H1 (cell line): ENCODE measurements around the gene CALML4. TPM values are rescaled to one million over a fixed set of nuclear protein-coding genes. Genes with fewer than 3 reads are reported as not detected.
"Not testable (repeated sequence)": the region's sequence is repeated elsewhere in the genome, so short reads cannot be mapped to it uniquely, and the experiment has no call there.

ENCODE experiments used
- CTCF ChIA-PET: fragments of 300-600 bp; sonication (Branson Sonifier 250); formaldehyde crosslinking; loops from one replicate; lab custom pipeline; 2021; ENCODE audit not compliant: partially characterized antibody; lab: Charles Lee
- POLR2A ChIA-PET: fragments of 300-600 bp; sonication (Branson Sonifier 250); formaldehyde crosslinking; loops from one replicate; lab custom pipeline; 2021; ENCODE audit warnings: inconsistent platforms; ENCODE audit not compliant: partially characterized antibody; lab: Charles Lee
- DNase-seq, 2 experiments: peaks; one replicate each; pipeline versions ENCODE4 v3.0.0 to v3.0.0-alpha.2; 2010 to 2022; ENCODE audit warnings: low spot score in 2 of 2, low read depth in 1 of 2, mixed read lengths in 1 of 2
- FAIRE-seq: peaks from 2 replicates; lab custom pipeline; 2011; peaks lifted over from hg19 to GRCh38; lab: Jason Lieb, UNC
- H2AFZ ChIP-seq: 2 replicates; pipeline ENCODE4 v1.8.1; 2012; ENCODE audit warnings: low read length, inconsistent platforms
- H2AK5ac ChIP-seq: 2 replicates; pipeline ENCODE4 v1.6.1; 2013; ENCODE audit warnings: low read depth, low read length
- H2BK120ac ChIP-seq: replicated peaks from 2 replicates; pipeline ENCODE3; 2013; ENCODE audit warnings: low read depth, low read length, inconsistent platforms
- H2BK12ac ChIP-seq: 2 replicates; pipeline ENCODE4 v1.6.1; 2013; ENCODE audit warnings: low read depth, low read length
- H2BK15ac ChIP-seq: 2 replicates; pipeline ENCODE4 v1.6.1; 2013; ENCODE audit warnings: low read length
- H2BK20ac ChIP-seq: 2 replicates; pipeline ENCODE4 v1.6.1; 2013; ENCODE audit warnings: low read length
- H2BK5ac ChIP-seq: 2 replicates; pipeline ENCODE4 v1.6.1; 2013; ENCODE audit warnings: low read depth, low read length
- H3K14ac ChIP-seq: 2 replicates; pipeline ENCODE4 v1.6.1; 2013; ENCODE audit warnings: inconsistent platforms; ENCODE audit not compliant: insufficient read length
- H3K18ac ChIP-seq: 2 replicates; pipeline ENCODE4 v1.6.1; 2013; ENCODE audit warnings: low read length; ENCODE audit errors: extremely low read depth
- H3K23ac ChIP-seq: 2 replicates; pipeline ENCODE4 v1.6.1; 2013; ENCODE audit warnings: inconsistent platforms; ENCODE audit not compliant: insufficient read length
- H3K23me2 ChIP-seq: 2 replicates; pipeline ENCODE4 v1.6.1; 2013; ENCODE audit warnings: low read depth, low read length
- H3K27ac ChIP-seq: 2 replicates; pipeline ENCODE4 v1.6.1; 2011; ENCODE audit warnings: low read depth, low read length, inconsistent platforms
- H3K27me3 ChIP-seq, 4 experiments: replicated peaks in 1 of 4; 1 replicate in 1 of 4; 2 replicates in 3 of 4; pipeline versions ENCODE4 v1.6.1 to v1.8.1; 2011 to 2013; ENCODE audit warnings: low read length in 3 of 4, mild to moderate bottlenecking in 3 of 4, inconsistent platforms in 2 of 4, mixed read lengths in 2 of 4, moderate library complexity in 1 of 4; ENCODE audit not compliant: control insufficient read depth in 3 of 4, insufficient read depth in 3 of 4; ENCODE audit errors: extremely low read depth in 1 of 4
- H3K36me3 ChIP-seq, 4 experiments: 2 replicates each; pipeline versions ENCODE4 v1.6.1 to v1.8.1; 2011 to 2013; ENCODE audit warnings: mild to moderate bottlenecking in 4 of 4, low read length in 3 of 4, moderate library complexity in 2 of 4, control low read depth in 1 of 4, inconsistent platforms in 1 of 4; ENCODE audit not compliant: insufficient read depth in 4 of 4, control insufficient read depth in 2 of 4
- H3K4ac ChIP-seq: replicated peaks from 2 replicates; pipeline ENCODE3; 2013; ENCODE audit warnings: low read length, low read depth, mixed read lengths, inconsistent platforms; ENCODE audit not compliant: insufficient read length
- H3K4me1 ChIP-seq, 4 experiments: replicated peaks in 1 of 4; 1 replicate in 1 of 4; 2 replicates in 3 of 4; pipeline versions ENCODE4 v1.6.1 to v1.8.1; 2011 to 2013; ENCODE audit warnings: low read length in 3 of 4, inconsistent platforms in 2 of 4, mixed read lengths in 1 of 4; ENCODE audit not compliant: insufficient read depth in 4 of 4, control insufficient read depth in 3 of 4
- H3K4me2 ChIP-seq, 2 experiments: 2 replicates each; pipeline versions ENCODE4 v1.6.1 to v1.8.1; 2011 to 2013; ENCODE audit warnings: low read depth in 2 of 2, low read length in 2 of 2, control low read depth in 1 of 2, inconsistent platforms in 1 of 2, mild to moderate bottlenecking in 1 of 2; ENCODE audit not compliant: insufficient read depth in 1 of 2
- H3K4me3 ChIP-seq, 4 experiments: fragments of 200-600, 300-600 bp in 1 of 4; sonication (generic), shearing (Covaris generic), sonication (Bioruptor Twin) in 1 of 4; 2 replicates each; pipeline versions ENCODE4 v1.5.1 to v1.8.1; 2011 to 2016; ENCODE audit warnings: low read length in 4 of 4, low read depth in 3 of 4, control low read depth in 2 of 4, inconsistent platforms in 2 of 4, mild to moderate bottlenecking in 2 of 4, mixed read lengths in 1 of 4, moderate library complexity in 1 of 4; ENCODE audit not compliant: insufficient read depth in 2 of 4; ENCODE audit errors: extremely low read depth in 1 of 4
- H3K56ac ChIP-seq: replicated peaks from 2 replicates; pipeline ENCODE3; 2013; ENCODE audit warnings: low read depth, mild to moderate bottlenecking, mixed read lengths, low read length, inconsistent platforms; ENCODE audit not compliant: insufficient read length
- H3K79me1 ChIP-seq: 2 replicates; pipeline ENCODE4 v1.6.1; 2013; ENCODE audit warnings: low read depth, low read length, control low read depth
- H3K79me2 ChIP-seq, 2 experiments: 2 replicates each; pipeline versions ENCODE4 v1.6.1 to v1.8.1; 2012 to 2013; ENCODE audit warnings: low read length in 2 of 2, mild to moderate bottlenecking in 2 of 2, inconsistent platforms in 1 of 2; ENCODE audit not compliant: insufficient read depth in 2 of 2, control insufficient read depth in 1 of 2
- H3K9ac ChIP-seq, 4 experiments: replicated peaks in 1 of 4; 1 replicate in 1 of 4; 2 replicates in 3 of 4; pipeline versions ENCODE4 v1.6.1 to v1.8.1; 2011 to 2013; ENCODE audit warnings: low read depth in 3 of 4, low read length in 3 of 4, control low read depth in 2 of 4, mild to moderate bottlenecking in 2 of 4, moderate library complexity in 2 of 4, inconsistent platforms in 1 of 4; ENCODE audit errors: extremely low read depth in 1 of 4
- H3K9me3 ChIP-seq, 2 experiments: 2 replicates each; pipeline versions ENCODE4 v1.6.1 to v1.8.1; 2012 to 2013; ENCODE audit warnings: mild to moderate bottlenecking in 2 of 2, moderate library complexity in 2 of 2, control low read depth in 1 of 2, inconsistent platforms in 1 of 2, low read depth in 1 of 2, low read length in 1 of 2, mixed read lengths in 1 of 2; ENCODE audit not compliant: insufficient read depth in 2 of 2
- H4K20me1 ChIP-seq, 2 experiments: replicated peaks in 1 of 2; 2 replicates each; pipeline versions ENCODE3 to v1.8.1; 2011 to 2013; ENCODE audit warnings: inconsistent platforms in 2 of 2, low read length in 2 of 2, mild to moderate bottlenecking in 1 of 2; ENCODE audit not compliant: insufficient read depth in 2 of 2, control insufficient read depth in 1 of 2
- H4K5ac ChIP-seq: 2 replicates; pipeline ENCODE4 v1.6.1; 2013; ENCODE audit warnings: low read length, low read depth, mixed read lengths, inconsistent platforms; ENCODE audit not compliant: insufficient read length
- H4K8ac ChIP-seq: 2 replicates; pipeline ENCODE4 v1.8.0; 2013; ENCODE audit warnings: mild to moderate bottlenecking, moderate library complexity, low read length, inconsistent platforms; ENCODE audit not compliant: insufficient read depth; ENCODE audit errors: extremely low read depth
- H4K91ac ChIP-seq: replicated peaks from 2 replicates; pipeline ENCODE3; 2013; ENCODE audit warnings: low read length, mixed read lengths, inconsistent platforms; ENCODE audit not compliant: insufficient read length
- WGBS, 2 experiments: shearing (Covaris generic) in 1 of 2; methylation state at CpG; one replicate each; pipeline versions ENCODE4 v1.1.6 to v1.1.7; 2013 to 2015; ENCODE audit warnings: low lambda C conversion rate in 2 of 2, mixed read lengths in 2 of 2, inconsistent platforms in 1 of 2, low coverage in 1 of 2, missing lambda C conversion rate in 1 of 2; ENCODE audit not compliant: insufficient replicate concordance in 2 of 2, insufficient coverage in 1 of 2, insufficient read length in 1 of 2; ENCODE audit errors: extremely low coverage in 1 of 2, missing lambda C conversion rate in 1 of 2; 5-methylcytosine and 5-hydroxymethylcytosine counted together
- polyA plus RNA-seq, 7 experiments: library from polyadenylated mRNA; depleted of rRNA in 3 of 7; stranded (reverse) in 5 of 7; unstranded in 2 of 7; fragments of >200 nt in 5 of 7; fragments of 200-250 nt in 2 of 7; gene quantifications; 1 replicate in 5 of 7; 2 replicates in 1 of 7; 4 replicates in 1 of 7; pipeline versions ENCODE4 v1.2.1 to v1.2.3, GENCODE V29; 2011 to 2013; ENCODE audit warnings: missing spikeins in 2 of 7, mixed read lengths in 2 of 7
- total RNA-seq: library from RNA; stranded (reverse); fragmentation: NEBNext Ultra II Directional; extraction: Animal tissue kit (Norgen Biotek cat#: 25700); gene quantifications from 2 replicates; pipeline ENCODE4 v1.2.1, GENCODE V29; 2021

The CALML4 gene
- total and polyA plus RNA-seq, 2 of the 8 experiments (the other 6 are each of a cell fraction or from before 2014, with no cell fraction given): 3.8 to 12.5 TPM

DNA sequence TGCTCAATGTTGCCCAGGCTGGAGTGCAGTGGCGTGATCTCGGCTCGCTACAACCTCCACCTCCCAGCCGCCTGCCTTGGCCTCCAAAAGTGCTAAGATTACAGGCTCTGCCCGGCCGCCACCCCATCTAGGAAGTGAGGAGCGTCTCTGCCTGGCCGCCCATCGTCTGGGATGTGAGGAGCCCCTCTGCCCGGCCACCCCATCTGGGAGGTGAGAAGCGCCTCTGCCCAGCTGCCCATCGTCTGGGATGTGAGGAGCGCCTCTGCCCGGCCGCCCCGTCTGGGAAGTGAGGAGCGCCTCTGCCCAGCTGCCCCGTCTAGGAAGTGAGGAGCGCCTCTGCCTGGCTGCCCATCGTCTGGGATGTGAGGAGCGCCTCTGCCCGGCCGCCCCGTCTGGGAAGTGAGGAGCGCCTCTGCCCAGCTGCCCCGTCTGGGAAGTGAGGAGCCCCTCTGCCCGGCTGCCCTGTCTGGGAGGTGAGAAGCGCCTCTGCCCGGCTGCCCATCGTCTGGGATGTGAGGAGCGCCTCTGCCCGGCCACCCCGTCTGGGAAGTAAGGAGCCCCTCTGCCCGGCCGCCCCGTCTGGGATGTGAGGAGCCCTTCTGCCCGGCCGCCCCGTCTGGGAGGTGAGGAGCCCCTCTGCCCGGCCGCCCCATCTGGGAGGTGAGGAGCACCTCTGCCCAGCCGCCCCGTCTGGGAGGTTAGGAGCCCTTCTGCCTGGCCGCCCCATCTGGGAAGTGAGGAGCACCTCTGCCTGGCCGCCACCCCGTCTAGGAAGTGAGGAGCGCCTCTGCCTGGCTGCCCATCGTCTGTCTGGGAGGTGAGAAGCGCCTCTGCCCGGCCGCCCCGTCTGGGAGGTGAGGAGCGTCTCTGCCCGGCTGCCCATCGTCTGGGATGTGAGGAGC, 16.6 kb upstream of the CALML4 start:
- CTCF ChIA-PET: interaction anchor here (0.9 to 1.2 kb wide), 2 partner anchors 359 to 673 kb away, joined by 3 read pairs; no protein-coding TSS in a partner anchor
- H3K23me2 ChIP-seq, H3K14ac ChIP-seq, H2AFZ ChIP-seq, H4K8ac ChIP-seq, H2BK120ac ChIP-seq, H2AK5ac ChIP-seq, H4K5ac ChIP-seq, H3K27ac ChIP-seq, H4K91ac ChIP-seq, H3K9ac ChIP-seq, H2BK12ac ChIP-seq, H3K18ac ChIP-seq, H3K56ac ChIP-seq, H3K23ac ChIP-seq, H2BK15ac ChIP-seq, H3K4me2 ChIP-seq, FAIRE-seq, POLR2A ChIA-PET, H2BK5ac ChIP-seq, H2BK20ac ChIP-seq, H3K4ac ChIP-seq, H3K4me3 ChIP-seq, H3K27me3 ChIP-seq, H3K4me1 ChIP-seq: not testable (repeated sequence)
- DNase-seq: peak in 1 of 2 experiments; percentile 30
- H3K9me3 ChIP-seq: peaks cover 0 to 15% of the 10 kb centered on the region in 2 experiments; a peak in 2 of 4 replicates
- peaks cover 22 to 76% of the 10 kb centered on the region in 2 experiments for H3K79me2 ChIP-seq
- peaks cover 25% of the 10 kb centered on the region for H3K79me1 ChIP-seq
- 89% methylated on average over 40 of the region's 55 CpGs; no CpG with 5 or more reads in 1 of the 2 experiments for WGBS, 2 experiments
- peaks cover 0 to 11% of the 10 kb centered on the region in 2 experiments for H4K20me1 ChIP-seq
- peaks cover 3 to 26% (median 14%) of the 10 kb centered on the region in 4 experiments; a peak in 6 of 8 replicates for H3K36me3 ChIP-seq
